Fibroblast of villous mesenchyme (primary cell): ENCODE data around the gene MCRIP1. TPM values are rescaled to one million over a fixed set of nuclear protein-coding genes. Genes with fewer than 3 reads are reported as not detected.

Experiments used
- DNase-seq: peaks from one replicate; pipeline ENCODE4 v3.0.0-alpha.2; 2010; ENCODE audit warnings: low read depth
- H3K4me3 ChIP-seq: 2 replicates; pipeline ENCODE4 v1.5.1; 2011; ENCODE audit warnings: low read depth, mild to moderate bottlenecking, low read length
- CTCF ChIP-seq: IDR thresholded peaks from 2 replicates; pipeline ENCODE4 v1.5.1; 2012; ENCODE audit warnings: low read depth, mild to moderate bottlenecking, low read length; ENCODE audit not compliant: insufficient read depth
- total RNA-seq: library from RNA; depleted of rRNA; stranded (reverse); fragments of >200 nt; gene quantifications from 2 replicates; pipeline ENCODE4 v1.2.3, GENCODE V29; 2012

The MCRIP1 gene
- total RNA-seq, 1 donor: 55.7 TPM

GRCh38 chr17:81802048-81802758 lies 30.9 kb downstream of the MCRIP1 start:
- H3K4me3 ChIP-seq: no peak overlapping the region
- no peak for TF ChIP-seq CTCF
- DNase-seq: no peak

DNA sequence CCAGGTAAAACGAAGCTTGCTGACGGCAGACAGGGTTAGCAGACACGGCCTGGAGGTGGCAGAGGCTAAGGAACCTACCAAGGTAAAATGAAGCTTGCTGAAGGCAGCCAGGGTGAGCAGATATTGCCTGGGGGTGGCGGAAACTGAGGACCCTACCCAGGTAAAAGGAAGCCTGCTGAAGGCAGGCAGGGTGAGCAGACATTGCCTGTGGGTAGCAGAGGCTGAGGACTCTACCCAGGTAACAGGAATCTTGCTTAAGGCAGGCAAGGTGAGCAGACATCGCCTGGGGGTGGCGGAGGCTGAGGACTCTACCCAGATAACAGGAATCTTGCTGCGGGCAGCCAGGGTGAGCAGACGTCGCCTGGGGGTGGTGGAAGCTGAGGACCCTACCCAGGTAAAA lies 31.8 kb downstream of the MCRIP1 start:
- DNase-seq: no peak
- H3K4me3 ChIP-seq: no peak overlapping the region
- no peak for TF ChIP-seq CTCF

- TF ChIP-seq CTCF: no peak
- peak; percentile 73 for DNase-seq
- H3K4me3 ChIP-seq: no peak overlapping the region
Observed at GRCh38 chr17:81794509-81794908, 38.6 kb downstream of the MCRIP1 start.

- DNase-seq: no peak
- no peak overlapping the region for H3K4me3 ChIP-seq
- no peak for TF ChIP-seq CTCF
Observed at GRCh38 chr17:81794074-81794476, 39.0 kb downstream of the MCRIP1 start.

DNA sequence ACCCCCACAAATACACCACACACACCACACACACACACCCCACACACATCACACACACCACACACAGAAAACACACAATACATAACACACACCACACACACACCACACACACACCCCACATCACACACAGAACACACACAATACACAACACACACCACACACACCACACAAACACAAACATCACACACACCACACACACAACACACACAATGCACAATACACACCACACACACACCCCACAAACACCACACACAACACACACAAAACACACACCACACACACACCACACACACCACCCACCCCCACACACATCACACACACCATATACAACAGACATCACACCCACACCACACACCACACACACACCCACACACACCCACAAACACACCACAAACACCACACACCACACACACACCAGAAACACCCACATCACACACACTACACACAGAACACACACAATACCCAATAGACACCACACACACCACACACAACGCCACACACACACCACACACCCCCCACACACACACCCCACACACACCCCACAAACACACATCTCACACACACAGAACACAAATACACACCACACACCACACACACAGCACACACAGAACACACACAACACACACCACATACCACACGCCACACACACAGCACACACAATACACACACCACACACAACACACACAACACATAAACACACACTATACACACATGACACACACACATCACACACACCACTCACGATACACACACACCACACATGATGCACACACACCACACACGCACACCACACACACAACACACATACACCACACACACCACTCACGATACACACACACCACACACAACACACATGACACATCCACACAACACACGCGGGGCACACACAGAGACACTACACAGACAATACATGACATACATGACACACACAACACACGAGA lies 40.1 kb downstream of the MCRIP1 start:
- TF ChIP-seq CTCF: no peak
- no peak overlapping the region for H3K4me3 ChIP-seq
- no peak for DNase-seq

Other genes starting within 250 kb of the MCRIP1 start
- gene NPLOC4, start 196.2 kb downstream of the MCRIP1 start, total RNA-seq: 96.7 and 108 TPM in 2 replicates
- gene TSPAN10, start 196.1 kb downstream of the MCRIP1 start, total RNA-seq: 1.7 and 2.3 TPM in 2 replicates
- gene PDE6G, start 176.7 kb downstream of the MCRIP1 start, total RNA-seq: not detected in 2 replicates
- gene OXLD1, start 166.7 kb downstream of the MCRIP1 start, total RNA-seq: 23.7 and 28.0 TPM in 2 replicates
- gene CCDC137, start 166.6 kb downstream of the MCRIP1 start, total RNA-seq: 7.8 and 10.0 TPM in 2 replicates
- gene ARL16, start 149.5 kb downstream of the MCRIP1 start, total RNA-seq: 22.9 and 27.4 TPM in 2 replicates
- 75.1 and 94.4 TPM in 2 replicates for gene HGS, start 149.3 kb downstream of the MCRIP1 start, total RNA-seq
- 12.1 and 12.6 TPM in 2 replicates for gene MRPL12, start 129.9 kb downstream of the MCRIP1 start, total RNA-seq
- gene SLC25A10, start 121.0 kb downstream of the MCRIP1 start, total RNA-seq: 13.8 and 14.2 TPM in 2 replicates
- gene GCGR, start 29.1 kb downstream of the MCRIP1 start, total RNA-seq: not detected in 2 replicates
- not detected in 2 replicates for gene PPP1R27, start 1.8 kb upstream of the MCRIP1 start, total RNA-seq
- 735 and 809 TPM in 2 replicates for gene P4HB, start 27.2 kb upstream of the MCRIP1 start, total RNA-seq
- 106 and 181 TPM in 2 replicates for gene ARHGDIA, start 38.0 kb upstream of the MCRIP1 start, total RNA-seq
- 120 and 134 TPM in 2 replicates for gene ALYREF, start 58.3 kb upstream of the MCRIP1 start, total RNA-seq
- 101 and 150 TPM in 2 replicates for gene ANAPC11, start 58.4 kb upstream of the MCRIP1 start, total RNA-seq
- 0.43 and 0.64 TPM in 2 replicates for gene NPB, start 68.9 kb upstream of the MCRIP1 start, total RNA-seq
- 70.8 and 73.1 TPM in 2 replicates for gene PCYT2, start 78.1 kb upstream of the MCRIP1 start, total RNA-seq
- 14.7 and 18.0 TPM in 2 replicates for gene SIRT7, start 84.9 kb upstream of the MCRIP1 start, total RNA-seq
- gene MAFG, start 94.4 kb upstream of the MCRIP1 start, total RNA-seq: 20.0 and 23.3 TPM in 2 replicates
- gene PYCR1, start 104.0 kb upstream of the MCRIP1 start, total RNA-seq: 101 and 127 TPM in 2 replicates
- not detected in 2 replicates for gene MYADML2, start 113.9 kb upstream of the MCRIP1 start, total RNA-seq
- gene NOTUM, start 127.9 kb upstream of the MCRIP1 start, total RNA-seq: under 0.01 TPM in 1 of 2 replicates, not detected in the other
- gene ASPSCR1, start 144.3 kb upstream of the MCRIP1 start, total RNA-seq: 28.5 and 38.7 TPM in 2 replicates
- 30.7 and 33.2 TPM in 2 replicates for gene CENPX, start 189.6 kb upstream of the MCRIP1 start, total RNA-seq
- 12.9 and 13.4 TPM in 2 replicates for gene LRRC45, start 190.0 kb upstream of the MCRIP1 start, total RNA-seq
- gene RAC3, start 198.4 kb upstream of the MCRIP1 start, total RNA-seq: 6.4 and 9.1 TPM in 2 replicates
- gene DCXR, start 204.4 kb upstream of the MCRIP1 start, total RNA-seq: 40.6 and 51.9 TPM in 2 replicates
- gene RFNG, start 218.5 kb upstream of the MCRIP1 start, total RNA-seq: 39.6 and 47.5 TPM in 2 replicates
- 104 and 109 TPM in 2 replicates for gene GPS1, start 218.6 kb upstream of the MCRIP1 start, total RNA-seq
- 56.1 and 64.4 TPM in 2 replicates for gene DUS1L, start 232.5 kb upstream of the MCRIP1 start, total RNA-seq